ENCODE data around the gene SNAPC1.
A peak's percentile ranks its signal among the peaks of the same experiment; 100 is the strongest.
"Not testable (repeated sequence)": the region's sequence is repeated elsewhere in the genome, so short reads cannot be mapped to it uniquely, and the experiment has no call there.

The SNAPC1 gene

GRCh38 chr14:61761959-61762786 lies at the start of gene SNAPC1:
Gene SNAPC1, plus strand, starts transcription at chr14:61762420. Its CDS starts 41 bp downstream, at chr14:61762461.
- DNase-seq (ENCODE audit: low read depth in 1 of 2, low spot score in 1 of 2) = peak; percentile 92

- no peak for DNase-seq (ENCODE audit: low read depth in 1 of 2, low spot score in 1 of 2)
Observed at GRCh38 chr14:61713724-61714437, 48.3 kb upstream of the SNAPC1 start.

- no peak for DNase-seq (ENCODE audit: low read depth in 1 of 2, low spot score in 1 of 2)
Observed at GRCh38 chr14:61716956-61717355, 45.3 kb upstream of the SNAPC1 start.

- DNase-seq (ENCODE audit: low read depth in 1 of 2, low spot score in 1 of 2) = no peak
Observed at GRCh38 chr14:61718039-61718438, 44.2 kb upstream of the SNAPC1 start.

GRCh38 chr14:61719344-61720293 lies 42.6 kb upstream of the SNAPC1 start:
- no peak for DNase-seq (ENCODE audit: low read depth in 1 of 2, low spot score in 1 of 2)

- DNase-seq (ENCODE audit: low read depth in 1 of 2, low spot score in 1 of 2) = no peak
Observed at GRCh38 chr14:61720294-61720661, 41.9 kb upstream of the SNAPC1 start.

- DNase-seq (ENCODE audit: low read depth in 1 of 2, low spot score in 1 of 2) = no peak
Observed at GRCh38 chr14:61720741-61721140, 41.5 kb upstream of the SNAPC1 start.

GRCh38 chr14:61724133-61724532 lies 38.1 kb upstream of the SNAPC1 start:
- no peak for DNase-seq (ENCODE audit: low read depth in 1 of 2, low spot score in 1 of 2)

- no peak for DNase-seq (ENCODE audit: low read depth in 1 of 2, low spot score in 1 of 2)
Observed at GRCh38 chr14:61726778-61727658, 35.2 kb upstream of the SNAPC1 start.

GRCh38 chr14:61730756-61731373 lies 31.4 kb upstream of the SNAPC1 start:
- DNase-seq (ENCODE audit: low read depth in 1 of 2, low spot score in 1 of 2) = no peak

GRCh38 chr14:61733972-61734371 lies 28.2 kb upstream of the SNAPC1 start:
- DNase-seq (ENCODE audit: low read depth in 1 of 2, low spot score in 1 of 2) = no peak

- DNase-seq (ENCODE audit: low read depth in 1 of 2, low spot score in 1 of 2) = no peak
Observed at GRCh38 chr14:61736751-61737150, 25.5 kb upstream of the SNAPC1 start.

- DNase-seq (ENCODE audit: low read depth in 1 of 2, low spot score in 1 of 2) = no peak
Observed at GRCh38 chr14:61737915-61738314, 24.3 kb upstream of the SNAPC1 start.

GRCh38 chr14:61739133-61739532 lies 23.1 kb upstream of the SNAPC1 start:
- no peak for DNase-seq (ENCODE audit: low read depth in 1 of 2, low spot score in 1 of 2)

- DNase-seq (ENCODE audit: low read depth in 1 of 2, low spot score in 1 of 2) = no peak
Observed at GRCh38 chr14:61742371-61742770, 19.8 kb upstream of the SNAPC1 start.

GRCh38 chr14:61744238-61744637 lies 18.0 kb upstream of the SNAPC1 start:
- DNase-seq (ENCODE audit: low read depth in 1 of 2, low spot score in 1 of 2) = no peak

GRCh38 chr14:61746346-61746745 lies 15.9 kb upstream of the SNAPC1 start:
- DNase-seq (ENCODE audit: low read depth in 1 of 2, low spot score in 1 of 2) = not testable (repeated sequence)

GRCh38 chr14:61746881-61747280 lies 15.3 kb upstream of the SNAPC1 start:
- no peak for DNase-seq (ENCODE audit: low read depth in 1 of 2, low spot score in 1 of 2)

GRCh38 chr14:61747342-61747741 lies 14.9 kb upstream of the SNAPC1 start:
- no peak for DNase-seq (ENCODE audit: low read depth in 1 of 2, low spot score in 1 of 2)

GRCh38 chr14:61749264-61749663 lies 13.0 kb upstream of the SNAPC1 start:
- no peak for DNase-seq (ENCODE audit: low read depth in 1 of 2, low spot score in 1 of 2)

Measured in stimulated activated CD4-positive, alpha-beta T cell treated with anti-CD3 and anti-CD28 coated beads, Interleukin-15, amount 100 ng/mL, for 1 hour (primary cell).